A549 (cell line): ENCODE data around the gene PKN1. TPM values are rescaled to one million over a fixed set of nuclear protein-coding genes. Genes with fewer than 3 reads are reported as not detected.

Experiments used
- ATAC-seq, 2 experiments: fragments of 200-7000 bp in 1 of 2; fragments of >200 bp in 1 of 2; cut with Nextera tagmentation in 1 of 2; cut with Tn5 transposase in 1 of 2; 3 replicates each; pipeline versions ENCODE4 v1.8.0 to v1.9.1; 2018 to 2020; ENCODE audit warnings: mild to moderate bottlenecking in 1 of 2, moderate library complexity in 1 of 2
- CTCF ChIA-PET: fragments of 300-600 bp; sonication (Branson Sonifier 250); formaldehyde crosslinking; extraction: SDS; loops from one replicate; lab custom pipeline; 2021; ENCODE audit warnings: antibody characterized with exemption, inconsistent platforms; lab: Yijun Ruan, JAX
- POLR2A ChIA-PET: fragments of 350-600 bp; formaldehyde crosslinking; extraction: SDS; loops from one replicate; lab custom pipeline; 2021; ENCODE audit warnings: antibody characterized with exemption, inconsistent platforms; lab: Yijun Ruan, JAX
- DNase-seq, 2 experiments: peaks; one replicate each; pipeline versions ENCODE4 v3.0.0 to v3.0.0-alpha.2; 2011 to 2016; ENCODE audit warnings: low read depth in 1 of 2, low spot score in 1 of 2
- FAIRE-seq: peaks from 2 replicates; lab custom pipeline; 2011; peaks lifted over from hg19 to GRCh38; lab: Jason Lieb, UNC
- H3K27ac ChIP-seq, 2 experiments: fragments of >200 bp; sonication (Bioruptor Twin); formaldehyde crosslinking; 3 replicates each; pipeline ENCODE4 v1.5.1; 2016 to 2017
- H3K4me1 ChIP-seq: fragments of >200 bp; sonication (Bioruptor Twin); formaldehyde crosslinking; 3 replicates; pipeline ENCODE4 v1.6.1; 2016
- H3K4me2 ChIP-seq: fragments of >200 bp; sonication (Bioruptor Twin); formaldehyde crosslinking; 3 replicates; pipeline ENCODE4 v1.6.1; 2016
- H3K4me3 ChIP-seq: fragments of >200 bp; sonication (Bioruptor Twin); formaldehyde crosslinking; 3 replicates; pipeline ENCODE4 v1.5.1; 2016
- H3K9me3 ChIP-seq: fragments of >200 bp; sonication (Bioruptor Twin); formaldehyde crosslinking; 3 replicates; pipeline ENCODE4 v1.6.1; 2016
- CBX2 ChIP-seq: fragments of 200-600 bp; sonication (generic); IDR thresholded peaks from 2 replicates; pipeline ENCODE4 v1.6.1; 2016; ENCODE audit warnings: low read depth, mild to moderate bottlenecking, borderline replicate concordance
- CBX8 ChIP-seq: fragments of 200-600 bp; sonication (generic); IDR thresholded peaks from 2 replicates; pipeline ENCODE4 v1.6.1; 2016
- CEBPB ChIP-seq, 2 experiments: fragments of >200 bp in 1 of 2; sonication (Bioruptor Twin) in 1 of 2; formaldehyde crosslinking in 1 of 2; IDR thresholded peaks; 2 replicates each; pipeline ENCODE4 v1.6.1; 2012 to 2016
- EP300 ChIP-seq, 2 experiments: fragments of >200 bp; sonication (Bioruptor Twin); formaldehyde crosslinking; IDR thresholded peaks; 2 replicates in 1 of 2; 3 replicates in 1 of 2; pipeline ENCODE4 v1.6.1; 2016 to 2017
- ESRRA ChIP-seq: fragments of 150-350 bp; IDR thresholded peaks from 2 replicates; pipeline ENCODE4 v1.6.1; 2014; ENCODE audit warnings: mild to moderate bottlenecking, low read length, borderline replicate concordance
- FOSB ChIP-seq: fragments of 250-450 bp; sonication (Bioruptor Pico); IDR thresholded peaks from 2 replicates; pipeline ENCODE4 v1.5.0; 2020; ENCODE audit warnings: mild to moderate bottlenecking, moderate library complexity
- FOSL2 ChIP-seq, 2 experiments: fragments of 450-650 bp in 1 of 2; fragments of >200 bp in 1 of 2; sonication (Bioruptor Twin) in 1 of 2; formaldehyde crosslinking; IDR thresholded peaks; 2 replicates each; pipeline versions ENCODE4 v1.5.0 to v1.6.1; 2016 to 2020; ENCODE audit warnings: mild to moderate bottlenecking in 1 of 2, moderate library complexity in 1 of 2
- HOXB13 ChIP-seq: fragments of 250-450 bp; sonication (Bioruptor Pico); IDR thresholded peaks from 2 replicates; pipeline ENCODE4 v1.5.0; 2020; ENCODE audit warnings: low read depth, mild to moderate bottlenecking, moderate library complexity
- HOXB5 ChIP-seq: fragments of 250-450 bp; sonication (Bioruptor Pico); IDR thresholded peaks from 2 replicates; pipeline ENCODE4 v1.5.0; 2020; ENCODE audit warnings: mild to moderate bottlenecking, moderate library complexity
- JUNB ChIP-seq: fragments of >200 bp; sonication (Bioruptor Twin); formaldehyde crosslinking; IDR thresholded peaks from 2 replicates; pipeline ENCODE4 v1.6.1; 2016
- MAFK ChIP-seq: fragments of 450-650 bp; IDR thresholded peaks from 2 replicates; pipeline ENCODE4 v1.6.1; 2014; ENCODE audit not compliant: partially characterized antibody
- MAX ChIP-seq: IDR thresholded peaks from 2 replicates; pipeline ENCODE4 v1.6.1; 2012
- POLR2A ChIP-seq: IDR thresholded peaks from 2 replicates; pipeline ENCODE4 v1.6.1; 2012; ENCODE audit warnings: mild to moderate bottlenecking, low read length
- RAD21 ChIP-seq, 2 experiments: fragments of >200 bp in 1 of 2; sonication (Bioruptor Twin) in 1 of 2; formaldehyde crosslinking in 1 of 2; IDR thresholded peaks in 1 of 2; conservative IDR thresholded peaks in 1 of 2; 2 replicates in 1 of 2; 3 replicates in 1 of 2; pipeline ENCODE4 v1.6.1; 2012 to 2018; ENCODE audit warnings: inconsistent platforms in 1 of 2
- RARB ChIP-seq: fragments of 250-450 bp; sonication (Bioruptor Pico); IDR thresholded peaks from 2 replicates; pipeline ENCODE4 v1.8.0; 2021; ENCODE audit warnings: mild to moderate bottlenecking, moderate library complexity
- RCOR1 ChIP-seq: fragments of 150-350 bp; IDR thresholded peaks from 2 replicates; pipeline ENCODE4 v1.6.1; 2014; ENCODE audit warnings: antibody characterized with exemption, low read length, low read depth
- TFCP2L1 ChIP-seq: fragments of 250-450 bp; sonication (Bioruptor Pico); IDR thresholded peaks from 2 replicates; pipeline ENCODE4 v1.5.0; 2021; ENCODE audit warnings: mild to moderate bottlenecking
- TP53 ChIP-seq: fragments of 250-450 bp; sonication (Bioruptor Pico); IDR thresholded peaks from 2 replicates; pipeline ENCODE4 v1.5.0; 2021; ENCODE audit warnings: mild to moderate bottlenecking, moderate library complexity
- ZFP36 ChIP-seq: fragments of 450-650 bp; IDR thresholded peaks from 2 replicates; pipeline ENCODE4 v1.6.1; 2014; ENCODE audit warnings: borderline replicate concordance; ENCODE audit not compliant: partially characterized antibody
- ZNF302 ChIP-seq: fragments of 250-450 bp; sonication (Bioruptor Pico); IDR thresholded peaks from 2 replicates; pipeline ENCODE4 v1.9.0; 2021; ENCODE audit warnings: inconsistent platforms, mild to moderate bottlenecking, moderate library complexity
- ZSCAN20 ChIP-seq: fragments of 250-450 bp; sonication (Bioruptor Pico); IDR thresholded peaks from 2 replicates; pipeline ENCODE4 v1.8.0; 2022; ENCODE audit warnings: mild to moderate bottlenecking, moderate library complexity
- WGBS: methylation state at CpG from one replicate; pipeline ENCODE4 v1.1.6; 2017; ENCODE audit errors: missing lambda C conversion rate; 5-methylcytosine and 5-hydroxymethylcytosine counted together
- polyA plus RNA-seq, 4 experiments: library from polyadenylated mRNA; depleted of rRNA in 3 of 4; stranded (reverse); fragments of >200 nt; fragmentation: RNase III in 1 of 4; extraction: RNeasy Plus Mini Kit Qiagen cat#74134 plus additional on column Dnase treatment in 1 of 4; gene quantifications; 2 replicates in 3 of 4; 3 replicates in 1 of 4; pipeline ENCODE4 v1.2.3, GENCODE V29; 2011 to 2017
- TF ChIP-seq, protein P1 (sequence below): fragments of 250-450 bp; sonication (Bioruptor Pico); IDR thresholded peaks from 2 replicates; pipeline ENCODE4 v1.5.0; 2021; ENCODE audit warnings: mild to moderate bottlenecking, moderate library complexity, borderline replicate concordance
- TF ChIP-seq, protein P2 (sequence below): fragments of 250-450 bp; sonication (Bioruptor Pico); IDR thresholded peaks from 2 replicates; pipeline ENCODE4 v1.5.0; 2020; ENCODE audit warnings: low read depth, mild to moderate bottlenecking, moderate library complexity

PKN1 gene
- polyA plus RNA-seq, 2 of the 4 experiments (the other 2 are of a cell fraction) = 33.4 to 37.3 TPM

DNA sequence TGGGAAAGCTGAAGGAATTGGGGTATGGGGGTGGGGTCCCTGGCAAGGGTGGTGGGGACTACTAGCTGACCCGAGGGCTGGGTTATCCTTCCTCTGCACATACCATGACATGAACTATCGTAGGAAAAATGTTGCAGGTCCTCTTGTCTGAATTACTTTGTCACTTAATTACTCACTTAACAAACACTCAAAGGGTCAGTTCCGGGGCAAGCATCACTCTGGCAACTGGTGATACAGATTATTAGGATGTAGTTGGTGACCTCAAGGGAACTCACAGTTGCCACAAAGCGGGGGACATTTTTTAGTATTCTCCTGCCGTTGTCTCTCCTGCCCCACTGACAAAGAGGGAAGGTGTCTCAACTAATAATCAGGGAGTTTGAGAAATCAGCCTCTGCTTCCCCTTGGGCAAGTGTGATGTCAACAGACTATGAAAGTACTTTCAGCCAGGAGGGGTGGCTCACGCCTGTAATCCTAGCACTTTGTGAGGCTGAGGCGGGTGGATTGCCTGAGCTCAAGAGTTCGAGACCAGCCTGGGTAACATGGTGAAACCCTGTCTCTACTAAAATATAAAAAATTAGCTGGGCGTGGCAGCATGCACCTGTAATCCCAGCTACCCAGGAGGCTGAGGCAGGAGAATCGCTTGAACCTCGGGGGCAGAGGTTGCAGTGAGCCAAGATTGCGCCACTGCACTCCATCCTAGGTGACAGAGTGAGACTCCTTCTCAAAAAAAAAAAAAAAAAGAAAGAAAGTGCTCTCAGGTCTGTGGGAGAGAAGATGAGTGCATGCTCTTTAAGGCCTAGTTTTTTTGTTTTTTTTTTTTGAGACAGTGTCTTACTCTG, 74.8 kb downstream of the PKN1 start (continued):
- TF ChIP-seq, protein P1, sequence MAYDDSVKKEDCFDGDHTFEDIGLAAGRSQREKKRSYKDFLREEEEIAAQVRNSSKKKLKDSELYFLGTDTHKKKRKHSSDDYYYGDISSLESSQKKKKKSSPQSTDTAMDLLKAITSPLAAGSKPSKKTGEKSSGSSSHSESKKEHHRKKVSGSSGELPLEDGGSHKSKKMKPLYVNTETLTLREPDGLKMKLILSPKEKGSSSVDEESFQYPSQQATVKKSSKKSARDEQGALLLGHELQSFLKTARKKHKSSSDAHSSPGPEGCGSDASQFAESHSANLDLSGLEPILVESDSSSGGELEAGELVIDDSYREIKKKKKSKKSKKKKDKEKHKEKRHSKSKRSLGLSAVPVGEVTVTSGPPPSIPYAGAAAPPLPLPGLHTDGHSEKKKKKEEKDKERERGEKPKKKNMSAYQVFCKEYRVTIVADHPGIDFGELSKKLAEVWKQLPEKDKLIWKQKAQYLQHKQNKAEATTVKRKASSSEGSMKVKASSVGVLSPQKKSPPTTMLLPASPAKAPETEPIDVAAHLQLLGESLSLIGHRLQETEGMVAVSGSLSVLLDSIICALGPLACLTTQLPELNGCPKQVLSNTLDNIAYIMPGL (CRISPR knock-in tag) = no peak
- TF ChIP-seq RAD21 (conservative IDR thresholded peaks at IDR 0.05 in 1 of 2, IDR thresholded peaks at IDR 0.05 in 1 of 2) = no peak
- no peak for TF ChIP-seq TFCP2L1 (CRISPR knock-in tag)
- no peak for TF ChIP-seq CBX2
- TF ChIP-seq EP300 (IDR thresholded peaks at IDR 0.05) = peak in 1 of 2 experiments; percentile 37; a peak in 2 of 5 replicates
- TF ChIP-seq ZFP36 = no peak
- no peak for TF ChIP-seq JUNB
- TF ChIP-seq FOSB (CRISPR knock-in tag) = no peak
- TF ChIP-seq, all 56 proteins: peak for 4

DNA sequence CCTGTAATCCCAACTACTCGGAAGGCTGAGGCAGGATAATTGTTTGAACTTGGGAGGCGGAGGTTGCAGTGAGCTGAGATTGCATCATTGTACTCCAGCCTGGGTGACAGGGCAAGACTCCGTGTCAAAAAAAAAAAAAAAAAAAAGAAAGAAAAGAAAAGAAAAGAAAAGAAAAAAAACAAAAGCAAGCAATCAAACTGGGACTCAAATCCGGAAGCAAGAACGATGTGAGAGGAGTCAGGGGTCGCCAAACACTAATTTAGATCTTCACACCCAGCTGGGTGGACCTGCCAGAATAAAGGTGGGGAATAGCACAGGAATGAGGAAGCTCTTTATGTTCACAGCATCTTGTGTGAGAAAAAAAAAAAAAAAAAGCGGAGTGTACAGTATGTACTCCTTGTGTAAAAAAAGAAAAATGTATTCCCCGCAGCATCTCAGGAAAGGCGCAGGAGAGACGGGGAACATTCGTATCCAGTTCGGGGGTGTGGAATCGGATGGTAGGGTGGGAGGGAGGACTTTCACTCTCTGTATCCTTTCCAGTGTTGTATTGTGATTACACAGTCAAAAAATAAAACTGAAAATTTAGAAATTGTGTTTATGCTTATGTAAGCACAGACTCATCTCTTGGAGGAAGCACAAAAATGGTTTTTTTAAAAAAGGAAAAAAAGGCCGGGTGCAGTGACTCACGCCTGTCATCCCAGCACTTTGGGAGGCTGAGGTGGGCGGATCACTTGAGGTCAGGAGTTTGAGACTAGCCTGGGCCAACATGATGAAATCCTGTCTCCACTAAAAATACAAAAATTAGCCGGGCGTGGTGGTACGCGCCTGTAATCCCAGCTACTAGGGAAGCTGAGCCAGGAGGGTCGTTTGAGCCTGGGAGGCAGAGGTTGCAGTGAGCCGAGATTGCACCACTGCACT, 77.5 kb downstream of the PKN1 start:
- Histone ChIP-seq H3K9me3 (no peaks in the 10 kb centered on the region), H3K27ac (peak overlapping the region; percentile 94 to 100), H3K4me3 (no peak overlapping the region), H3K4me1 (peaks cover 79% of the 10 kb centered on the region), H3K4me2 (peak overlapping the region; percentile 66)
- ChIA-PET CTCF (interaction anchor here (1.2 to 1.8 kb wide), 2 partner anchors 31 to 79 kb away, joined by 4 to 8 read pairs; no protein-coding TSS in a partner anchor), POLR2A (interaction anchor here (0.7 to 7.8 kb wide), 3 partner anchors 7 to 1629 kb away, joined by 3 to 112 read pairs (median 4); partner anchors contain the start of gene DNAJB1)
- peak; percentile 8 to 14; a peak in 3 of 6 replicates for ATAC-seq
- 0 out of 2 replicates have a peak, but pooled peaks have one; percentile 34 for TF ChIP-seq FOSL2 (IDR thresholded peaks at IDR 0.05)
- peak; percentile 82 for TF ChIP-seq FOSL2 (CRISPR knock-in tag; IDR thresholded peaks at IDR 0.05)
- no peak for TF ChIP-seq CBX8
- TF ChIP-seq JUNB = 0 out of 2 replicates have a peak, but pooled peaks have one; percentile 12
- TF ChIP-seq MAFK = peak; percentile 82
- TF ChIP-seq CEBPB (IDR thresholded peaks at IDR 0.05) = peak; percentile 11 to 80; a peak in 2 of 4 replicates
- TF ChIP-seq MAX = 0 out of 2 replicates have a peak, but pooled peaks have one; percentile 25
- 5% methylated on average over 22 of the region's 22 CpGs for WGBS
- no peak for FAIRE-seq
- DNase-seq = peak in 1 of 2 experiments; percentile 64

DNA sequence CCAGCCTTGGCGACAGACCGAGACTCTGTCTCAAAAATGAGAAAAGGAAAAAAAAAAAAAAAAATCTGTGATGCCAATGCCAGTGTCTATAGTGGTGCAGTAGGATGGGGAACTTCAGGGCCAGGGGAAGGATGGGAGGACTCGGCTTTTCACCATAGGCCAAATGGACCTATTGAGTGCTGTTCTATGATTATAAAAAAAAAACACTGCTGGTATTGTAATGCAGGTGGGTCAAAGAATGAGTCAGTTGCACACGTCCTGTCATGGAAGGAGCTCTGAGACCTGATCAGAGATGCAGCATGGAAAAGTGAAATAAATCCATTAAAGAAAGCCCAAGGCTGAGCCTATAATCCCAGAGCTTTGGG, 78.1 kb downstream of the PKN1 start:
- Histone ChIP-seq H3K4me3 (no peak overlapping the region), H3K4me1 (peaks cover 84% of the 10 kb centered on the region), H3K27ac (peak overlapping the region; percentile 94 to 100), H3K9me3 (no peaks in the 10 kb centered on the region), H3K4me2 (peak overlapping the region; percentile 66)
- 74% methylated on average over 4 of the region's 4 CpGs for WGBS
- TF ChIP-seq ZSCAN20 (CRISPR knock-in tag) = no peak
- no peak for TF ChIP-seq HOXB5
- no peak for TF ChIP-seq MAX
- no peak for TF ChIP-seq RARB (CRISPR knock-in tag)
- TF ChIP-seq, protein P2, sequence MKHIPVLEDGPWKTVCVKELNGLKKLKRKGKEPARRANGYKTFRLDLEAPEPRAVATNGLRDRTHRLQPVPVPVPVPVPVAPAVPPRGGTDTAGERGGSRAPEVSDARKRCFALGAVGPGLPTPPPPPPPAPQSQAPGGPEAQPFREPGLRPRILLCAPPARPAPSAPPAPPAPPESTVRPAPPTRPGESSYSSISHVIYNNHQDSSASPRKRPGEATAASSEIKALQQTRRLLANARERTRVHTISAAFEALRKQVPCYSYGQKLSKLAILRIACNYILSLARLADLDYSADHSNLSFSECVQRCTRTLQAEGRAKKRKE = no peak
- TF ChIP-seq TP53 (CRISPR knock-in tag) = no peak
- TF ChIP-seq ESRRA = no peak
- no peak for TF ChIP-seq RCOR1
- no peak for TF ChIP-seq TFCP2L1 (CRISPR knock-in tag)
- no peak for TF ChIP-seq ZNF302 (CRISPR knock-in tag)
- no peak for TF ChIP-seq POLR2A
- no peak for TF ChIP-seq FOSB (CRISPR knock-in tag)
- TF ChIP-seq HOXB13 (CRISPR knock-in tag) = no peak
- ATAC-seq (peak in 1 of 2 experiments; percentile 1; a peak in 2 of 6 replicates), FAIRE-seq (no peak), DNase-seq (no peak)
- ChIA-PET POLR2A (interaction anchor here (0.7 kb wide), 1 partner anchor 1628 kb away, joined by 3 read pairs; no protein-coding TSS in a partner anchor), CTCF (no interaction called here)
